ENCODE measurements around the gene DOHH. TPM values are rescaled to one million over a fixed set of nuclear protein-coding genes. Genes with fewer than 3 reads are reported as not detected.

Gene DOHH
- total and polyA plus RNA-seq, 9 of the 15 experiments (the other 6 are each of a cell fraction or from before 2014, with no cell fraction given): 0.14 to 47.2 (median 5.1) TPM

DNA sequence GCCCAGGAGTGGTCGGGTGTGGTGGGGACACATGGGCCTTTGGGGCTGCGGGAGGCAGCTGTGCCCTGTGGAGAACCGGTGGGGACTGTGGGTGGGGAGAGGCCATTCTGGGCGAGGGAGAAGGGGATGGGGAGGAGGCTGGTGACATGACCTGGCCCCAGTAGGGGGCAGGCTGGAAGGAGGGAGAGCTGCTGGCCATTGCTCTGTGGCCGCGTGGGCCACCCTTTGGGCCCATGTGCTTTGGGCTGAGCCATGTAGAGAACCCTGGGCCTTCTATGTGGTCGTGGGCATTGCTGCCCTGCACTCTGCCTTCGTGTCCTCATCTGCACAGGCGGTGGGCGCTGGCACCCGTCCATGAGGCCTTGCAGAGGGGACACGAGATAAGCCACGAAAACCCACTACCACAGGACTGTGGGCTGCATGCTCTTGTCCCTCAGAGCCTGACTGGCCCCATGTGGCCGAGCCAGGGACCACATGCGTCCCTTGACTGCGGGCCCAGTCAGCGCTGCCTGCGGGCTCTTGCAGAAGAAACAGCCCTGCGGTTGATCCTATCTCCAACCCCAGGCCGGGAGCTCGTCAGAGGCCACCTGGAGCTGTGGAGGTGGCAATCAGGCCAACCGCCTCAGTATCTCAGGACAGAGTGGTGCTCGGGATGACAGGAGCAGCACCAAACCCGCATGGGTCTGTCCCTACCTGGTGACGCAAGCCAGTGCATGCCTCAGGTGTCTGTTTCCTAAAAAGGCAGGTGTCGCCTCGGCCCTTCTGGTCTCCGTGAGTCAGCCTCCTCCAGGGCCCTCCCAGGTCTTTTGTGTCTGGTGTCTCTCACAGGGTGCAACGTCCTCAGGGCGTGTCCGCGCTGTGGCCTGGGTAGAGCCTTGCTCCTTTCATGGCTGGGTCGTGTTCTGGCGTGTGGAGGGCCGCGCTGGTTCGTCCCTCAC lies 20.0 kb upstream of the DOHH start (continued):
- no peak for TF ChIP-seq SIRT6 (IDR thresholded peaks at IDR 0.05; ENCODE audit: low read depth, low read length)
- no peak for TF ChIP-seq ZNF197 (CRISPR knock-in tag; IDR thresholded peaks at IDR 0.05; ENCODE audit: low read depth)
- peak; percentile 27 for TF ChIP-seq TAF1 (IDR thresholded peaks at IDR 0.05; ENCODE audit: control insufficient read depth, extremely low read depth, insufficient read depth, low read length, severe bottlenecking)
- no peak for TF ChIP-seq ZNF354B (CRISPR knock-in tag; IDR thresholded peaks at IDR 0.05)
- no peak for TF ChIP-seq MAFG (tag; conservative IDR thresholded peaks at IDR 0.05)
- peak; percentile 14; the same call in 1 of the 2 replicates for TF ChIP-seq ZNF263 (CRISPR knock-in tag; IDR thresholded peaks at IDR 0.05; ENCODE audit: borderline replicate concordance)
- no peak for TF ChIP-seq KDM4B (IDR thresholded peaks at IDR 0.05; ENCODE audit: borderline replicate concordance in 2 of 2, low read depth in 1 of 2)
- TF ChIP-seq, protein P1, sequence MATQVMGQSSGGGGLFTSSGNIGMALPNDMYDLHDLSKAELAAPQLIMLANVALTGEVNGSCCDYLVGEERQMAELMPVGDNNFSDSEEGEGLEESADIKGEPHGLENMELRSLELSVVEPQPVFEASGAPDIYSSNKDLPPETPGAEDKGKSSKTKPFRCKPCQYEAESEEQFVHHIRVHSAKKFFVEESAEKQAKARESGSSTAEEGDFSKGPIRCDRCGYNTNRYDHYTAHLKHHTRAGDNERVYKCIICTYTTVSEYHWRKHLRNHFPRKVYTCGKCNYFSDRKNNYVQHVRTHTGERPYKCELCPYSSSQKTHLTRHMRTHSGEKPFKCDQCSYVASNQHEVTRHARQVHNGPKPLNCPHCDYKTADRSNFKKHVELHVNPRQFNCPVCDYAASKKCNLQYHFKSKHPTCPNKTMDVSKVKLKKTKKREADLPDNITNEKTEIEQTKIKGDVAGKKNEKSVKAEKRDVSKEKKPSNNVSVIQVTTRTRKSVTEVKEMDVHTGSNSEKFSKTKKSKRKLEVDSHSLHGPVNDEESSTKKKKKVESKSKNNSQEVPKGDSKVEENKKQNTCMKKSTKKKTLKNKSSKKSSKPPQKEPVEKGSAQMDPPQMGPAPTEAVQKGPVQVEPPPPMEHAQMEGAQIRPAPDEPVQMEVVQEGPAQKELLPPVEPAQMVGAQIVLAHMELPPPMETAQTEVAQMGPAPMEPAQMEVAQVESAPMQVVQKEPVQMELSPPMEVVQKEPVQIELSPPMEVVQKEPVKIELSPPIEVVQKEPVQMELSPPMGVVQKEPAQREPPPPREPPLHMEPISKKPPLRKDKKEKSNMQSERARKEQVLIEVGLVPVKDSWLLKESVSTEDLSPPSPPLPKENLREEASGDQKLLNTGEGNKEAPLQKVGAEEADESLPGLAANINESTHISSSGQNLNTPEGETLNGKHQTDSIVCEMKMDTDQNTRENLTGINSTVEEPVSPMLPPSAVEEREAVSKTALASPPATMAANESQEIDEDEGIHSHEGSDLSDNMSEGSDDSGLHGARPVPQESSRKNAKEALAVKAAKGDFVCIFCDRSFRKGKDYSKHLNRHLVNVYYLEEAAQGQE (IDR thresholded peaks at IDR 0.05; ENCODE audit: borderline replicate concordance): peak; percentile 62
- TF ChIP-seq, protein P1 (CRISPR knock-in tag; IDR thresholded peaks at IDR 0.05; ENCODE audit: low read depth): no peak; the same call in 1 of the 2 replicates
- TF ChIP-seq, protein P2, sequence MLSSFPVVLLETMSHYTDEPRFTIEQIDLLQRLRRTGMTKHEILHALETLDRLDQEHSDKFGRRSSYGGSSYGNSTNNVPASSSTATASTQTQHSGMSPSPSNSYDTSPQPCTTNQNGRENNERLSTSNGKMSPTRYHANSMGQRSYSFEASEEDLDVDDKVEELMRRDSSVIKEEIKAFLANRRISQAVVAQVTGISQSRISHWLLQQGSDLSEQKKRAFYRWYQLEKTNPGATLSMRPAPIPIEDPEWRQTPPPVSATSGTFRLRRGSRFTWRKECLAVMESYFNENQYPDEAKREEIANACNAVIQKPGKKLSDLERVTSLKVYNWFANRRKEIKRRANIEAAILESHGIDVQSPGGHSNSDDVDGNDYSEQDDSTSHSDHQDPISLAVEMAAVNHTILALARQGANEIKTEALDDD (IDR thresholded peaks at IDR 0.05): no peak
- peak in 1 of 2 experiments; percentile 94; a peak in 1 of 4 replicates for TF ChIP-seq TEAD1 (CRISPR knock-in tag; IDR thresholded peaks at IDR 0.05)
